ENCODE data around the gene TEKT2.

TEKT2 gene

DNA sequence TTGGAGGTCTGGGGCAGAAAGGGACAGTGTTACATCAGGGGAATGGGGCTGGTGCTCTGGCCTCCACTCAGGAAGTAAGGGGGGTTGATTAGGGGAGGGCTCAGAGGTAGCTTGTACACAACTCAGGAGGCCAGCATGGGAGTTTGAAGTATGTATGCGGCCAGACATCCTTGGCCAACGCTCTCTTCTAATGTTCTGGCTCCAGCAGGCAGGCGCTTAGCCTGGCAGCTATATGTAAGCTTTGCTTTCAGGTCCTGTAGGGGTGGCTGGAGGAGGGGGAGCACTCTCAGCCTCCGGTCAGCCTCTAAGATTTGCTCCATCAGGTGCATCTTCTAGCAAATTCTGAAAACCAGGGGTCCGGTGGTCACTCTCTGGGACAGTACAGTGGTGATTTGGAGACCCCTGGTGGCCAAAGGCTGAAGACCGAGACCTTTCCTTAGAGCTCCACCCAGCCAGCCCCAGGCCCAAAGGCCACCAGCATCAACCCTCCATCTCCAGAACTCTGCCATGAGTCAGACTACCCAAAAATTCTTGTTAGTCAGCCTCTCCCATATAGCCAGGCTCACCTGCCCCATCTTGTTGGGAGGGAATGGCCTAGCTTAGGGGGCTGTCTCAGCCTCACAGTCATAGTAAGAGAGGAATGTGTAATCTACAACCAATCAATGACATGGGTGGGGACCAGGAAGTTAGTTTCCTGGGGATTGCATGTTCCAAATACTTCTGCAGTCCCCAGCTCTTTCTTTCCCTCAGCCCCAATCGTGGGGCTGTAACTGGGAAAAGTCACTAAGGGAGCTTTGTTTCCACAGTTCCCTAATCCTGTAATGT, 50.8 kb downstream of the TEKT2 start:
- peak; percentile 11 for DNase-seq

DNA sequence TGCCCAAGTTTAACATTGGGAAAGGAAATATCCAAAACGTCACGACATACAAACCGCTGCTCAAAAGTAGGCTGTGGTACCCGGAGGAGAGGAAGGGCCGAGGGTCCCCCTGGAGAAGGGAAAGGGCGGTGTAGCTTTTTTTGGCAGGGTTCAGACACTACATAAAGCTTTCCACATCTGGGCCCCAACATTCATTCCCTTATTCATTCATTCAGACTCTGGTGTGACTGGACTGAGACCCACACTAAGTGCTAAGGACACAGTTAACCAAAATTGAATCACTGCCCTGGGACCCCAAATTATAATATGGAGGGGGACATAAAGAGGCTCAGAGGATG, 51.4 kb downstream of the TEKT2 start:
- DNase-seq, result no peak

DNA sequence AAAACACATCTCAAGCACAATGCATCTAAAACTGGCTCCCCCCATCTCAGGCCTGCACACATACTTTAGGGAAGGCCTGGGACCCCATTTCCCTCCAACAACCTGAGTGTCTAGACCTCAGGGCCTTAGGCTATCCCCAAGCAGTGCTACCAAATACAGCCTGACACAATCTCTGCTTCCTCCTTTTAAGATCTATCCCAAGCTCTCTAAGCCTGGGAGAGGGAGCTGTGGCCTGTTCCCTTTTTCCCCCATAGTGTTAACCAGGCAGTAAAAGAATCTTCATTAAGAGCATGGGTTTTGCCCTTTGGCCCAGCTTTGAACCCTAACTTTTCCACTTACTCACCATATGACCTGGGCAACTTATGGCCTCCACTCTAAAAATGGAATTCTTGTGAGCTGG, 51.9 kb downstream of the TEKT2 start:
- DNase-seq, result no peak

DNA sequence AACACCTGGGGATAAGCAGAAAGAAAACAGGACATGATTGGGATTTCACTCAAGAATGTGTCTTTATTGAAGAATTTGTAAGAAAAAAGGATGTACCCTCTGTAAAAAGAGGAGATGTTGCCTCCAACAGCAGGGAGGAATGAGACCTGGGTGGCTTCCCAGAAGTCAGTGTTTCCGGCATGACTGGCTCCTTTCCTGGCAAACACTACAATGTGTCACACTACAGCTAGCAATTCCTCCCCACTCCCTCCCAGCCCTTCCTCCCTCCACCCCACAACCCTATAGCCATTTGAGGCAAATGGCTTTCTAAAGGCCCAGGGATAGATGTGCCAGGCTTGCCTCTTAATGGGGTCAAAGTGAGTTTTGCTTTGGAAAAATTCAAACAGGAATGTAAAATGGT, 52.6 kb downstream of the TEKT2 start:
- no peak for DNase-seq

DNA sequence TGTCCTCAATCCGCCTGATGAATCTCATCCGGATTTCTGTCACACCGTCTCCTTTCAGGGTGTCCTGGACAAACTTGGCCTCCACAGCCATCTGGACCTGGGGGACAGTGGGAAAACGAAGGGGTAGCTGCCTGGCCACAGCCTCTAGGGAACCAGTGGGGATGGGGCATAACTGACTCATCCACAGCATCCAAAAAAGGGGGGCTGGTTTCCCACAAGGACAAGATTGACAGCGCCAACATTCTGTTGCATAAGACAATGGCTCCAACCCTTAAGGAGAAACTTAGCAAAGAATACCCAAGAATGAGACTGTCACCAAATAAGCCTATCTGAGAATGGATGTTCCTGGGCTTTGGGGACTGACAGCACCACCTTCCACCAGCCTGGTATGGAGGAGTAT, 53.3 kb downstream of the TEKT2 start:
- no peak for DNase-seq

DNA sequence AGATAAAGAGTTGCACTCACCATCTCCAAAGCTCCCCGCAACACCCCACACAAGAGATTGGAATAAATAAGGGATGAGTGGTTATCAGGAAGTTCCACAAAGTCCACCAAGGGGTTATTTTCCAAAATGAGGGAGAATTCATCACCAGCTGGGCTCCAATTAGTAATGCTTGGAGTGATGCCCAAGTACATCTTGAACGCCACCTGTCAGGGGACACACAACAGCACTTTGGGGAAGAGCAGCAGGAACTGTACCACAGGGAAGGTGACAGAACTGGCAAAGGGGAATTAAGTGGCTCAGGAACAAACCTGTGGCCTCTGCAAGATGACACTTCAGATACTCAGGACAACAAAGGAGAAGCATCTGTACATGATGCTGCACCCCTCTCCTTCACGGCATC, 53.9 kb downstream of the TEKT2 start:
- peak; percentile 34 for DNase-seq

Measured in COR-L47 (cell line).